GM23338 (cell line): Measurements from ENCODE around the gene L3HYPDH. TPM values are rescaled to one million over a fixed set of nuclear protein-coding genes. Genes with fewer than 3 reads are reported as not detected.

Experiments
- EZH2phosphoT487 ChIP-seq: fragments of 200-600 bp; sonication (generic); IDR thresholded peaks from one replicate; pipeline ENCODE4 v1.8.1; 2018; ENCODE audit warnings: antibody characterized with exemption; ENCODE audit not compliant: unreplicated experiment
- NANOG ChIP-seq: IDR thresholded peaks from 2 replicates; pipeline ENCODE4 v1.6.1; 2016; ENCODE audit warnings: antibody characterized with exemption, borderline replicate concordance
- ZNF462 ChIP-seq: fragments of 250-450 bp; sonication (Bioruptor Pico); IDR thresholded peaks from 2 replicates; pipeline ENCODE4 v1.5.0; 2020; ENCODE audit warnings: mild to moderate bottlenecking, moderate library complexity
- polyA plus RNA-seq: library from polyadenylated mRNA; unstranded; fragments of >200 nt; fragmentation: Nextera tagmentation; extraction: Ambion mirVana; gene quantifications from 2 replicates; pipeline ENCODE4 v1.2.1, GENCODE V29; 2016
- total RNA-seq: library from RNA; depleted of rRNA; stranded (reverse); fragments of >200 nt; shearing (Covaris generic); gene quantifications from 2 replicates; pipeline ENCODE4 v1.2.3, GENCODE V29; 2014
- TF ChIP-seq, protein P1 (sequence below): IDR thresholded peaks from one replicate; pipeline ENCODE4 v1.6.1; 2018; ENCODE audit warnings: antibody characterized with exemption; ENCODE audit not compliant: unreplicated experiment
- TF ChIP-seq, protein P2 (sequence below), 2 experiments: fragments of 200-600 bp in 1 of 2; sonication (generic) in 1 of 2; conservative IDR thresholded peaks; 2 replicates each; pipeline versions ENCODE4 v1.5.1 to v1.6.1; 2016 to 2017; ENCODE audit warnings: antibody characterized with exemption in 2 of 2, low read depth in 2 of 2, mild to moderate bottlenecking in 2 of 2, moderate library complexity in 1 of 2

Gene L3HYPDH
- total and polyA plus RNA-seq, 2 experiments from 2014 or later, result 18.6 to 24.8 TPM

DNA sequence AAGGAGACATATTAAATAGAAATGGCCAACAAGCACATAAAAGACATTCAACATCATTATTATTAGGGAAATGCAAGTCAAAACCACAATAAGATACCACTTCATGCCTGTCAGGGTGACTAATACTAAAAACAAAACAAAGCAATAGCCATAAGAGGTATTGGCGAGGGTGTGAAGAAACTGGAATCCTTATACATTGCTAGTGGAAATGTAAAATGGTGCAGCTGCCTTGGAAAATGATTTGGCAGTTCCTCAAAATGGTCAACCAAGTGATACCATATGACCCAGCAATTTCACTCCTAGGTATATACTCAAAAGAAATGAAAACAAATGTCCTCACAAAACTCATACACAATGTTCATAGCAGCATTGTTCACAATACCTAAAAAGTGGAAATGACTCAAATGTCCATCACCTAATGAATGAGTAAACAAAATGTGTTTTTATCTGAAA lies 46.0 kb downstream of the L3HYPDH start (continued):
- TF ChIP-seq ZNF462 (no peak), NANOG (no peak), EZH2phosphoT487 (no peak)
- TF ChIP-seq, protein P1, sequence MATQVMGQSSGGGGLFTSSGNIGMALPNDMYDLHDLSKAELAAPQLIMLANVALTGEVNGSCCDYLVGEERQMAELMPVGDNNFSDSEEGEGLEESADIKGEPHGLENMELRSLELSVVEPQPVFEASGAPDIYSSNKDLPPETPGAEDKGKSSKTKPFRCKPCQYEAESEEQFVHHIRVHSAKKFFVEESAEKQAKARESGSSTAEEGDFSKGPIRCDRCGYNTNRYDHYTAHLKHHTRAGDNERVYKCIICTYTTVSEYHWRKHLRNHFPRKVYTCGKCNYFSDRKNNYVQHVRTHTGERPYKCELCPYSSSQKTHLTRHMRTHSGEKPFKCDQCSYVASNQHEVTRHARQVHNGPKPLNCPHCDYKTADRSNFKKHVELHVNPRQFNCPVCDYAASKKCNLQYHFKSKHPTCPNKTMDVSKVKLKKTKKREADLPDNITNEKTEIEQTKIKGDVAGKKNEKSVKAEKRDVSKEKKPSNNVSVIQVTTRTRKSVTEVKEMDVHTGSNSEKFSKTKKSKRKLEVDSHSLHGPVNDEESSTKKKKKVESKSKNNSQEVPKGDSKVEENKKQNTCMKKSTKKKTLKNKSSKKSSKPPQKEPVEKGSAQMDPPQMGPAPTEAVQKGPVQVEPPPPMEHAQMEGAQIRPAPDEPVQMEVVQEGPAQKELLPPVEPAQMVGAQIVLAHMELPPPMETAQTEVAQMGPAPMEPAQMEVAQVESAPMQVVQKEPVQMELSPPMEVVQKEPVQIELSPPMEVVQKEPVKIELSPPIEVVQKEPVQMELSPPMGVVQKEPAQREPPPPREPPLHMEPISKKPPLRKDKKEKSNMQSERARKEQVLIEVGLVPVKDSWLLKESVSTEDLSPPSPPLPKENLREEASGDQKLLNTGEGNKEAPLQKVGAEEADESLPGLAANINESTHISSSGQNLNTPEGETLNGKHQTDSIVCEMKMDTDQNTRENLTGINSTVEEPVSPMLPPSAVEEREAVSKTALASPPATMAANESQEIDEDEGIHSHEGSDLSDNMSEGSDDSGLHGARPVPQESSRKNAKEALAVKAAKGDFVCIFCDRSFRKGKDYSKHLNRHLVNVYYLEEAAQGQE, result no peak
- TF ChIP-seq, protein P2, sequence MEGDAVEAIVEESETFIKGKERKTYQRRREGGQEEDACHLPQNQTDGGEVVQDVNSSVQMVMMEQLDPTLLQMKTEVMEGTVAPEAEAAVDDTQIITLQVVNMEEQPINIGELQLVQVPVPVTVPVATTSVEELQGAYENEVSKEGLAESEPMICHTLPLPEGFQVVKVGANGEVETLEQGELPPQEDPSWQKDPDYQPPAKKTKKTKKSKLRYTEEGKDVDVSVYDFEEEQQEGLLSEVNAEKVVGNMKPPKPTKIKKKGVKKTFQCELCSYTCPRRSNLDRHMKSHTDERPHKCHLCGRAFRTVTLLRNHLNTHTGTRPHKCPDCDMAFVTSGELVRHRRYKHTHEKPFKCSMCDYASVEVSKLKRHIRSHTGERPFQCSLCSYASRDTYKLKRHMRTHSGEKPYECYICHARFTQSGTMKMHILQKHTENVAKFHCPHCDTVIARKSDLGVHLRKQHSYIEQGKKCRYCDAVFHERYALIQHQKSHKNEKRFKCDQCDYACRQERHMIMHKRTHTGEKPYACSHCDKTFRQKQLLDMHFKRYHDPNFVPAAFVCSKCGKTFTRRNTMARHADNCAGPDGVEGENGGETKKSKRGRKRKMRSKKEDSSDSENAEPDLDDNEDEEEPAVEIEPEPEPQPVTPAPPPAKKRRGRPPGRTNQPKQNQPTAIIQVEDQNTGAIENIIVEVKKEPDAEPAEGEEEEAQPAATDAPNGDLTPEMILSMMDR (conservative IDR thresholded peaks at IDR 0.05; ENCODE audit: low read depth in 2 of 2), result no peak
